CD14-positive monocyte (primary cell): ENCODE results near the gene POP7. TPM values are rescaled to one million over a fixed set of nuclear protein-coding genes. Genes with fewer than 3 reads are reported as not detected.

ENCODE experiments used
- DNase-seq, 3 donors: peaks; one replicate each; pipeline ENCODE4 v3.0.0-alpha.2; 2011 to 2022
- H2AFZ ChIP-seq: 2 replicates; pipeline ENCODE4 v1.6.0; 2012; ENCODE audit warnings: mild to moderate bottlenecking, low read depth, low read length, inconsistent platforms; ENCODE audit not compliant: insufficient read depth, poor library complexity, severe bottlenecking
- H3K27ac ChIP-seq, 2 donors: 1 replicate in 1 of 2; 2 replicates in 1 of 2; pipeline ENCODE4 v1.5.1; 2012 to 2013; ENCODE audit warnings: low read length in 2 of 2, control low read depth in 1 of 2, inconsistent platforms in 1 of 2, low read depth in 1 of 2, mild to moderate bottlenecking in 1 of 2
- H3K27me3 ChIP-seq, 2 donors: one replicate each; pipeline versions ENCODE4 v1.6.0 to v1.6.1; 2011 to 2013; ENCODE audit warnings: low read length in 2 of 2; ENCODE audit not compliant: control insufficient read depth in 2 of 2, insufficient read depth in 2 of 2
- H3K36me3 ChIP-seq, 2 donors: replicated peaks in 1 of 2; 1 replicate in 1 of 2; 2 replicates in 1 of 2; pipeline versions ENCODE4 v1.5.1 to v1.6.1; 2012 to 2013; ENCODE audit warnings: low read length in 2 of 2, control low read depth in 1 of 2, inconsistent platforms in 1 of 2, mild to moderate bottlenecking in 1 of 2; ENCODE audit not compliant: insufficient read depth in 2 of 2, control insufficient read depth in 1 of 2
- H3K4me1 ChIP-seq, 2 donors: 1 replicate in 1 of 2; 2 replicates in 1 of 2; pipeline versions ENCODE4 v1.5.1 to v1.6.1; 2012 to 2013; ENCODE audit warnings: low read length in 2 of 2, control low read depth in 1 of 2, inconsistent platforms in 1 of 2, mild to moderate bottlenecking in 1 of 2, moderate library complexity in 1 of 2; ENCODE audit not compliant: insufficient read depth in 2 of 2, control insufficient read depth in 1 of 2
- H3K4me2 ChIP-seq: replicated peaks from 2 replicates; pipeline ENCODE3; 2012; ENCODE audit warnings: low read length, moderate library complexity, mild to moderate bottlenecking; ENCODE audit not compliant: poor library complexity, severe bottlenecking; ENCODE audit errors: extremely low read depth
- H3K4me3 ChIP-seq, 3 experiments: fragments of 200-600 bp in 1 of 3; sonication (generic) in 1 of 3; replicated peaks in 1 of 3; 1 replicate in 2 of 3; 2 replicates in 1 of 3; pipeline ENCODE4 v1.5.1; 2011 to 2013; ENCODE audit warnings: low read length in 3 of 3, mild to moderate bottlenecking in 3 of 3, control low read depth in 2 of 3, low read depth in 2 of 3, inconsistent platforms in 1 of 3, moderate library complexity in 1 of 3
- H3K79me2 ChIP-seq: 2 replicates; pipeline ENCODE4 v1.6.0; 2012; ENCODE audit warnings: mild to moderate bottlenecking, control low read depth, inconsistent platforms, low read length, moderate library complexity; ENCODE audit not compliant: insufficient read depth
- H3K9ac ChIP-seq: 2 replicates; pipeline ENCODE4 v1.6.0; 2017; ENCODE audit warnings: low read length, mild to moderate bottlenecking; ENCODE audit not compliant: insufficient read depth, poor library complexity, severe bottlenecking
- H3K9me3 ChIP-seq, 2 donors: replicated peaks in 1 of 2; 1 replicate in 1 of 2; 2 replicates in 1 of 2; pipeline versions ENCODE4 v1.5.1 to v1.6.1; 2012 to 2013; ENCODE audit warnings: low read length in 2 of 2, control low read depth in 1 of 2; ENCODE audit not compliant: control insufficient read depth in 1 of 2, insufficient read depth in 1 of 2
- H4K20me1 ChIP-seq: 2 replicates; pipeline ENCODE4 v1.6.0; 2012; ENCODE audit warnings: mild to moderate bottlenecking, low read length, control low read depth, moderate library complexity; ENCODE audit not compliant: insufficient read depth
- H3K27ac Mint-ChIP-seq, 7 donors: one replicate each; pipeline ENCODE4 v1.8.0; 2020; ENCODE audit warnings: mild to moderate bottlenecking in 7 of 7, mixed read lengths in 7 of 7, moderate library complexity in 6 of 7, inconsistent platforms in 2 of 7
- H3K27me3 Mint-ChIP-seq, 3 donors: one replicate each; pipeline ENCODE4 v1.8.0; 2021 to 2022; ENCODE audit warnings: low read depth in 3 of 3, mild to moderate bottlenecking in 3 of 3, mixed read lengths in 3 of 3, moderate library complexity in 3 of 3, inconsistent platforms in 1 of 3
- H3K36me3 Mint-ChIP-seq, 2 donors: one replicate each; pipeline ENCODE4 v1.8.0; 2020; ENCODE audit warnings: mixed read lengths in 2 of 2, inconsistent platforms in 1 of 2, mild to moderate bottlenecking in 1 of 2
- H3K4me1 Mint-ChIP-seq: one replicate; pipeline ENCODE4 v1.8.0; 2020; ENCODE audit warnings: mild to moderate bottlenecking, mixed read lengths
- H3K4me3 Mint-ChIP-seq, 2 donors: one replicate each; pipeline ENCODE4 v1.8.0; 2020; ENCODE audit warnings: mild to moderate bottlenecking in 2 of 2, mixed read lengths in 2 of 2, moderate library complexity in 1 of 2
- H3K9me3 Mint-ChIP-seq, 7 donors: one replicate each; pipeline ENCODE4 v1.8.0; 2020 to 2022; ENCODE audit warnings: mixed read lengths in 7 of 7, mild to moderate bottlenecking in 6 of 7, moderate library complexity in 6 of 7, inconsistent platforms in 2 of 7
- WGBS: methylation state at CpG from one replicate; pipeline ENCODE4 v1.1.5; 2013; ENCODE audit warnings: missing lambda C conversion rate; ENCODE audit not compliant: insufficient coverage; 5-methylcytosine and 5-hydroxymethylcytosine counted together
- intact Hi-C, 2 donors: fragments of 100-400 bp; cut with micrococcal nuclease; formaldehyde crosslinking; loops; one replicate each; pipeline versions ENCODE4 v1.15.0 to v1.15.1; 2023
- polyA plus RNA-seq, 3 donors: library from polyadenylated mRNA; depleted of rRNA in 1 of 3; unstranded in 2 of 3; stranded (reverse) in 1 of 3; fragments of 300-500 nt in 2 of 3; fragments of >200 nt in 1 of 3; fragmentation: Illumina TruSeq in 2 of 3; gene quantifications; 1 replicate in 2 of 3; 2 replicates in 1 of 3; pipeline ENCODE4 v1.2.3, GENCODE V29; 2012 to 2021
- TF ChIP-seq, protein P1 (sequence below): fragments of 200-600 bp; IDR thresholded peaks from one replicate; pipeline ENCODE4 v1.8.0; 2022; ENCODE audit warnings: antibody characterized with exemption, mild to moderate bottlenecking

Gene POP7
- polyA plus RNA-seq, 3 donors, result 11.1 to 48.5 (median 41.6) TPM

- H3K9me3 Mint-ChIP-seq, result peaks cover 0 to 2% (median 0%) of the 10 kb centered on the region in 7 donors
- H3K9ac ChIP-seq, result peak overlapping the region; percentile 89
- H3K27me3 ChIP-seq, result no peaks in the 10 kb centered on the region
- H3K4me1 ChIP-seq, result peaks cover 41 to 54% of the 10 kb centered on the region in 2 donors
- H3K4me3 Mint-ChIP-seq, result peak overlapping the region; percentile 97 to 98
- under 1% methylated on average over 28 of the region's 43 CpGs for WGBS
- H3K4me1 Mint-ChIP-seq, result peaks cover 39% of the 10 kb centered on the region
- H3K79me2 ChIP-seq, result peaks cover 48% of the 10 kb centered on the region
- H2AFZ ChIP-seq, result peak overlapping the region; percentile 83
- H3K4me2 ChIP-seq, result peak overlapping the region; percentile 78
- H3K27me3 Mint-ChIP-seq, result peaks cover 1 to 8% (median 6%) of the 10 kb centered on the region in 3 donors
- intact Hi-C loops, result loop anchor here (2.0 to 10.0 kb wide), 4 partner anchors 33 to 550 kb away; partner anchors contain the start of genes FBXO24 (in 1 of the 2), LRCH4 (in 1 of the 2), MBLAC1 (in 1 of the 2) and POP7 (in 1 of the 2)
- H3K36me3 Mint-ChIP-seq, result peaks cover 25 to 30% of the 10 kb centered on the region in 2 donors
- TF ChIP-seq, protein P1, sequence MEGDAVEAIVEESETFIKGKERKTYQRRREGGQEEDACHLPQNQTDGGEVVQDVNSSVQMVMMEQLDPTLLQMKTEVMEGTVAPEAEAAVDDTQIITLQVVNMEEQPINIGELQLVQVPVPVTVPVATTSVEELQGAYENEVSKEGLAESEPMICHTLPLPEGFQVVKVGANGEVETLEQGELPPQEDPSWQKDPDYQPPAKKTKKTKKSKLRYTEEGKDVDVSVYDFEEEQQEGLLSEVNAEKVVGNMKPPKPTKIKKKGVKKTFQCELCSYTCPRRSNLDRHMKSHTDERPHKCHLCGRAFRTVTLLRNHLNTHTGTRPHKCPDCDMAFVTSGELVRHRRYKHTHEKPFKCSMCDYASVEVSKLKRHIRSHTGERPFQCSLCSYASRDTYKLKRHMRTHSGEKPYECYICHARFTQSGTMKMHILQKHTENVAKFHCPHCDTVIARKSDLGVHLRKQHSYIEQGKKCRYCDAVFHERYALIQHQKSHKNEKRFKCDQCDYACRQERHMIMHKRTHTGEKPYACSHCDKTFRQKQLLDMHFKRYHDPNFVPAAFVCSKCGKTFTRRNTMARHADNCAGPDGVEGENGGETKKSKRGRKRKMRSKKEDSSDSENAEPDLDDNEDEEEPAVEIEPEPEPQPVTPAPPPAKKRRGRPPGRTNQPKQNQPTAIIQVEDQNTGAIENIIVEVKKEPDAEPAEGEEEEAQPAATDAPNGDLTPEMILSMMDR, result no peak
- DNase-seq, result peak in 2 of 3 donors; percentile 44 to 55
- no peaks in the 10 kb centered on the region for H3K9me3 ChIP-seq
- peak overlapping the region; percentile 64 to 100 (median 85) for H3K4me3 ChIP-seq
- H4K20me1 ChIP-seq, result peaks cover 45% of the 10 kb centered on the region
- H3K27ac Mint-ChIP-seq, result peak overlapping the region; percentile 91 to 96 (median 94)
- H3K27ac ChIP-seq, result peak overlapping the region; percentile 88 to 91
- H3K36me3 ChIP-seq, result peaks cover 32% of the 10 kb centered on the region in 2 donors
These were observed 31.4 kb upstream of the POP7 start for GRCh38 chr7:100674411-100675104.

- H3K27me3 ChIP-seq, result no peaks in the 10 kb centered on the region
- Mint-ChIP-seq H3K27ac (peak overlapping the region in 5 of 7 donors; percentile 35 to 96 (median 92)), H3K9me3 (peaks cover 0 to 2% (median 0%) of the 10 kb centered on the region in 7 donors), H3K4me1 (peaks cover 40% of the 10 kb centered on the region), H3K36me3 (peaks cover 28 to 35% of the 10 kb centered on the region in 2 donors), H3K4me3 (peak overlapping the region; percentile 97 to 98), H3K27me3 (peaks cover 1 to 8% (median 6%) of the 10 kb centered on the region in 3 donors)
- H3K27ac ChIP-seq, result peak overlapping the region; percentile 88 to 91
- peak overlapping the region; percentile 64 to 100 (median 85) for H3K4me3 ChIP-seq
- peaks cover 47 to 55% of the 10 kb centered on the region in 2 donors for H3K4me1 ChIP-seq
- H4K20me1 ChIP-seq, result peaks cover 50% of the 10 kb centered on the region
- peaks cover 48% of the 10 kb centered on the region for H3K79me2 ChIP-seq
- peaks cover 34 to 37% of the 10 kb centered on the region in 2 donors for H3K36me3 ChIP-seq
- WGBS, result under 1% methylated on average over 42 of the region's 46 CpGs
- intact Hi-C loops, result loop anchor here (2.0 to 10.0 kb wide), 3 partner anchors 88 to 550 kb away; partner anchors contain the start of genes FBXO24 (in 1 of the 2), LRCH4 (in 1 of the 2), MBLAC1 (in 1 of the 2) and PPP1R35 (in 1 of the 2)
- H2AFZ ChIP-seq, result no peak overlapping the region
- no peak for DNase-seq
- peak overlapping the region; percentile 78 for H3K4me2 ChIP-seq
- H3K9ac ChIP-seq, result peak overlapping the region; percentile 89
- TF ChIP-seq, protein P1, result no peak
- H3K9me3 ChIP-seq, result no peaks in the 10 kb centered on the region
These were observed 30.8 kb upstream of the POP7 start for GRCh38 chr7:100675105-100675451.
